Left kidney (tissue), 2 donors: ENCODE results near the gene DNAH8. TPM values are rescaled to one million over a fixed set of nuclear protein-coding genes. Genes with fewer than 3 reads are reported as not detected.
"Not testable (repeated sequence)": the region's sequence is repeated elsewhere in the genome, so short reads cannot be mapped to it uniquely, and the experiment has no call there.

Experiments
- DNase-seq: peaks from one replicate; pipeline ENCODE4 v3.0.0-alpha.2; 2013
- polyA plus RNA-seq: library from polyadenylated mRNA; unstranded; fragments of 120-200 nt; gene quantifications from one replicate; pipeline ENCODE4 v1.2.1, GENCODE V29; 2013; ENCODE audit not compliant: insufficient read length

DNAH8 gene
- polyA plus RNA-seq, 1 donor: 0.90 TPM

DNA sequence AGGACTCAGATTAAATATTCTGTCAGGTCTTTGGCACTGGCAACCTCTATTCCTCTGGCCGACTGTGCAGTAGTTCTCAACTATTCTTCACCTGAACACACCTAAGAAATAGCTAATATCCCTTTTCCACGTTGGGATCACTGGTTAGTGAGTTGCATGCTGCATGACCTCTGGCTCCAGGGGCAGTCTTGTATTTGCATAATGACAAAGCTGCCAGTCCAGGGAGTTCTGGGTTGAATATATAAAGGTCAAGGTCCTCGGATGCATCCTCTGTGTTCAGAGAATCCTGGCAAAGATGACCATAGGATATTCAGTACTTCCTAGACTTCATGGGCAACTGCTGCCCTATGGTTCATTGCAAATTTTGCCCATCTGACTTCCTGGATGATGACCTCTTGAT, 131.2 kb downstream of the DNAH8 start:
- DNase-seq: no peak

DNA sequence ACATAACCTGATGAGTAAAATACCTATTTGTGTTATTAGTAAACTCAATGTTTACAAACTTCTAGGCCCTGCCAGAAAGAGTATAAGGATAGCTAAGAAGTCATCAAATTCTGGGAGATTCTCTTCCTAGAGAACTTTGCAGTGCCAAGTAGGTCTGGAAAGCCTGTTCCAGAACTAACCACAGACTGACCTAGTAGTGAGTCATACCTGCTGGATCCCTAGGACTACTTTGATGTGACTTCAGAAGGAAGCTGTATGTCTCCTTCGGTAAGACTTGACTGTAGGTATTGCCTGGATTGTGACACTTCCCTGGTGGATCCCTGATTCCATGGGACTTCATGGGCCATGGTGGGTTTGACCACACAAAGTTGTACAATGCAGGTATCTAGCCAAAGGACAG, 131.7 kb downstream of the DNAH8 start:
- no peak for DNase-seq

DNA sequence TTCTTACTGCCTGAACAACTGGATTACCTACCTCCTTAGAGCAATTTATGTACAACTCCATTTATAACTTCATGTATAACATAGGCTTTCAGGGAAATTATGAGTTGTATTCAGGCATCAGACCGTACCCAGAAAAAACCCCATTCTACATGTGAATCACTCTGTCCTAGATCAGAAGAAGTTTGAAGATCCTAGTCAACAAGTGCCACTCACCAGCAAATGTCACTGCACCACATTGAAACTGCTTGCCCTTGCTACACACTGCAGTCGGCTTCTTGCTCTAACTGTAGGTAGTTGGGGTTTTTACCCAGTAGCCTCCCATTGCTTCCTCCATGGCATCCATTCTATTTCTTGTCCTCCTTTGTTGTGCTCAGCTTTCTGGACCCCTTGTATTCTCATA, 132.4 kb downstream of the DNAH8 start:
- DNase-seq: no peak

DNA sequence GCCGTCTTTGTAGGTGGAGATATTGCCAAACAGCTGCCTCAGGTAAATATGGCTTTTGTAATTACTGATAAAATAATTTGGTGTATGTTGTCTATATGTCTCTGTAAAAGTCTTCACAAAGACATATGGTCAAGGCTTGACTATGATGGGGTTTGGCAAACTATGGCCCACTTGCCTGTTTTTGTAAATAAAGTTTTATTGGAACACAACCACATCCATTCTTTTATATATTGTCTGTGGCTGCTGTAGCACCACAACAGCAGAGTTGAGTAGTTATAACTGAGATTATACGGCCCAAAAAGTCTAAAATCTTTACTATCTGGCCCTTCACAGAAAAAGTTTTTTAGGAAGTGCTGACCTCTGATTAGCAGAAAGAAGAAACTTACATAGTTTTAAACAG, 133.6 kb downstream of the DNAH8 start:
- no peak for DNase-seq

DNA sequence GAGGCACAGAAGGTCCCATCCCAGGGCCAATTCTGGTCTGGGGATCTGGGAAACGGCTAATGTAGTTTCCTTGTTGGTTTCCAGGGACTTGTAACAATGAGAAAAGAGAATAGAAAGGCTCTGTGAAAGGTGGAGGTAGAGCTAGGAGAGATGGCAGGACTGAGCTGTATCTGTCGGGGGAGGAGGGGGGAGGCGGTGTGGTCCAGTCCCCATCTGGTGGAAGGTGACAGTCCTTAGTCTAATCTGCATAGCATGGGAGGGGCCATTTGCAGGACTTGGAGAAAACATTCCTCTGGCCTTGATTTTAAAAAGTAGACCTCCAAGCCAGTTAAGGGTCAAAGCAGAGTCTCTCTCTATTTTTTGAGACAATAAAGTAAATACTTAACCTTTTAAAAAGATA, 137.1 kb downstream of the DNAH8 start:
- DNase-seq: no peak

DNA sequence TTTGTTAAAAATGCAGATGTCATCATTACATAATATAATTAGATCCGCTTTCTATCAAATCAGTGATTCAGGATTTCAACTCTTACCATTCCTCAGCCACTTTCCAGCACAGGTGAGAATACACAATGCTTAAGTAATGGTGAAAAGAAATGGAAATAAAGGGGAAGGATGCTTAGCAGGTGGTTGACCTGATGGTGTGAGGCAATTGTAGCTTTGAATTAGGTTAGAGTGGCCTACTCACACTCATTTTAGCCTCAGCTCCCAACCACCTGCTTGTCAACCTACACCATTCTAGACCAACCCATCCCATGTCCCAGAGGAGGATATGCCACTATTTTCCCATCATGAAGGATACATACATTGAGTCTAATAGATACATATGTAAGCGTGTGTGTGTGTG, 138.1 kb downstream of the DNAH8 start:
- no peak for DNase-seq

DNA sequence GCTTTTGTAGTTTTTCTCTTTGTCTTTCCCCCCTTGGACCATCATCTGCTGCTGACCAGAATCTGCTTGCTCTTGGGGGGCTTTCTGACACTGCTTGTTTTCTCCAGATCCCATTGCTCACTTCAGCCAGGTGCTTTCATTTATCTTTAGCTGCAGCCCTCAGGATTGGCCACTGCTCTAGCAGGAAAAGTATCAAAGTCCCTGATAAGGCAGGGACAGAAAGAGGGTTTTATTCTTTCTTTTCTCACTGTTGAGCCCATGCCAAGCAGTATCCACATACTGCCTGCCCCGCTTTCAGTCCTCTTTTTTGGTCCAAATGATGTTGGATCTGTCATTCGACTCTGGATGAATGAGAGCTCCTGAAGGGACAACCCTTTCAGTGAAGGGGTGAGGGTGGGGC, 141.4 kb downstream of the DNAH8 start:
- DNase-seq: no peak

DNA sequence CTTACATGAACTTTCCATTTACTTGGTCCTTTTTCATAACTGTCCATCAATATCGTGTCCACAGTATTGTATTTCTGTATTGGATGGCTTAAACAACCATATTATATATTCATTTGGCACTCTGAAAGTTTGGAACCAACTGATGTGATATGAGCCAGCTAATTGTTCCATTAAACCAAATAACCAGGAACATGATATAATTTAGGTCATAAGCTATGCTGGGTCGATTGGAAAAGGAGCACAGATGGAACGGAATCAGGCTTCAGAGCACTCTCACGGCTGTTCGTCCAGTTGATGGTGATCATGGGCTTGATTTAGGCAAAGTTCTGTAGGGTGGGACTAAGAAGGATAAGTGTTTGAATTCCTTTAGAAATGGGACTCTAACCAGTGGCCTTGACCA, 142.7 kb downstream of the DNAH8 start:
- DNase-seq: no peak

DNA sequence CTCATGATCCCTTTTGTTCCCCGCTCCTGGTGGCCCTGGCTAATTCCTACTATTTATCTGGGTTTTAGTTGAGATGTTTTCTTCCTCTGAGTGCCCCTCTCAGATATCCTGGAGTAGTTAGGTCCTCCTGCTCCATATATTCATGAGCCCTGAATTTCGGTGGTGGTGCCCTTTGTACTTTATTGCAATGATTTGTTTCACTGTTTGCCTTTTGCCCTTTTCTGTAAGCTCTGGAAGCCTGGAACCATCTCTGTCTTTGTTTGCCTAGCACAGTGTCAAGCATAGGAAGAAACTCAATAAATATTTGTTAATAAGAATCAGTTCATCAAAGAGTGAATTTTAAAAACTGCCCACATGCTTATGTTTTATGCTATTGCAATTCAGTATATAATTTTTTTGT, 144.9 kb downstream of the DNAH8 start:
- DNase-seq: no peak

DNA sequence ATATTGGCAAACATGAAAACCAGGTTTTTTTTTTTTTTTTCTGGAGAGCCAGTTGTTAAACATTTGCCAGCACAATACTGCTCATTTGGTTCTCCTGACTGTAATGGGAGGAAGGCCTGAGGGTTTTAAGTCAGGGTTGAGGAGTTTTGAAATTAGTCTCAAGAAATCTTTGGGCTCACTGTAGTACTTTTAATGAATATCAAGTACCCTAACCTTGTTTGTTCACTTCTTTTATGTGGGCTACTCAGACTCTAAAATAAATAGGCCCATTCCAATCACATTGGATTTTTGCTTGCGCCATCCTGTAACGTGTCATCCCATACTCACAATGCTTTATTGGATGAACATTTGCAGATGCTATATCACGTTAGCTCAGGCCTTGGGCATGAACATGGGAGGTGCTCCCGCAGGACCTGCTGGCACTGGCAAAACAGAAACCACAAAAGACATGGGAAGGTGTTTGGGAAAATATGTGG, 146.9 kb downstream of the DNAH8 start:
- DNase-seq: peak; percentile 33

DNA sequence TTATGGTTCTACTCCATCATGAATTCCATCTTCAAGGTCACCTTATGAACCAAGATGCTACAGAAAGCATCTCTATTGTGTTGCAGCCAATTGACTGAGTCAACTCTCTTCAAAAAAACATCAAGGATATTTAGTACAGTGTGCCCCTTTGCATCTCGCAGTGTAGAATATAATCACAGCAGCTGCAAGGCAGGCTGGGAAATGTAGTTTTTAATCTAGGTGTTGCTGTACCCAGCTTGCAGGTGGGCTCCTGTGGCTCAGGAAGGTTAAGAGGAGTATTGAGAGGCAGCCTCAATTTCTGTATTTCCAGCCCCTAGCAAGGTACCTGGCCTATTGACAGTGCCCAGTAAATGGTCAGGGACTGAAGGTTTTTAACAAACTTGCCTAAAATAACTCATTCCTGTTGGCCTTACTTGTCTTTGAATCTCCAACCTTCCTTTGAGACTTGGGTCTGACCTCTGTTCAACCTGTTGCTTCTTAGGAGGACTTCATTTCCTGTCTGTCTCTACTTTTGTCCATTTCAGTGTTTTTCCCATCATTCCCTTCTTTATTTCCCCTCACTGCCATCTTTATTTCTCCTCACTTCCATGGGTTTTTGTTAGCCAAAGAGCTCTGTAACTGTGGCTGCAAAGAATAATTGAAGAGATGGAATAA, 150.5 kb downstream of the DNAH8 start:
- DNase-seq: no peak

DNA sequence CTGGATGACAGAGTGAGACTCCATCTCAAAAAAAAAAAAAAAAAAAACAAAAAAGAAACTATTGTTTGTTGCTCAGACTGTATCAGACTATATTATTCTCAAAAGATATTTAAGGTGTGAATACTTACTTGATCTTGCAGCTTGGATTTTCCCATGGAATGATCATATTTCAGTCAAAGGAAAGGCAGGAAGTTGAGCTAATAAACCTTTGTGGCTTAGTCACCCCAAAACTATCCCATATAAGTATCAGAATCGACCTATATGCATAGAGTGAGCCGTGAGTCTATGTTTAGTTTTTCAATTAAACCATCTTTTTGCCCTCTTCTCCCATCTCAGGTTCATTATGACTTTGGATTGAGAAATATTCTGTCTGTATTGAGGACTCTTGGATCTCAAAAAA, 152.6 kb downstream of the DNAH8 start:
- no peak for DNase-seq

DNA sequence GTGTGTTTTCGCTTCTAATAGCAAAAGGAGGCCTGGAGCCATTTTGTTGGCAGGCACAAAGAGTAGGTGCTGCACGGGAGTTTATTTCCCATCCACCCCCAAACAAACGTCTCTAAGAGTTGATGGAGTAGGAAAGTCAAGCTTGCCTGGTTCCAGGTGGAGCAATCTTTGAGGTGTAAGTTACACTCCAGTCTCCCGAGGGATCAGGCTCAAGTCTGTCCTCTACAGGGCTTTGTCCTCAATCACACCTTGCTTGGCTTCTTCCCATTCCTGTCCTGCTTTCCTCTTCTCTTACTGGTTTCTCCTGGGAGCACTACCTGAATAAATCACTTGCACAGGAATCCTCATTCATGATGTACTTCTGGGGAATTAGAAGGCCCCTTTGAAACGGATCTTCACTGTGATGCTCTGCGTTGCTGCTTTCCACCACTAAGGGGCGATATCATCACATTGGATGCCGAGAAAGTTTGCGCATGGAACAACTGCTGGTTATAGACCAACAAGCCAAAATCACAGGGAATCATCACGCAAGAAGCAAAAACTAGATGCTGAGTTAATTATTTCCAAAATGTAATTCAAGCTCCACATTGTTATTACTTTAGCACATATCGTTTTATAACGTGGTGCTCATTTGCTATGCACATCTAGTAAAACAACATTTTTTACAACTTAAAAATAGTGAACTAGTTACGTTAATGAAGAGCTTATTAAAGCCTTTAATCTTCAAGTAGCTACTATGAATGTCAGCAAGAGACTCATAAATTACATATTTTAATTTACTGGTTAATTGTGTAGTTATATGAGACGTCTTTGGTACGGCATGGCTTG, 156.8 kb downstream of the DNAH8 start:
- peak; percentile 73 for DNase-seq

DNA sequence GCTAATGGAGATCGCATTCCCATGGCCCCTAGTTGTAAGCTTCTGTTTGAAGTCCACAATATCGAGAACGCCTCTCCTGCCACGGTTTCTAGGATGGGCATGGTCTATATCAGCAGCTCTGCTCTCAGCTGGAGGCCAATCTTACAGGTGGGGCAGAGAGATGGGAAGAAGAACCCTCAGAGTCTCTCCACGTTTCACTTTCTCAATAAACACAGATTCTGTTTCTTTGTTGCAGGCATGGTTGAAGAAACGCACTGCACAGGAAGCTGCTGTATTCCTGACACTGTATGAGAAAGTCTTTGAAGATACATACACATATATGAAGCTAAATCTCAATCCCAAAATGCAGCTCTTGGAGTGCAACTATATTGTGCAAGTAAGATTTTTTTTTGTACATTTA, 157.9 kb downstream of the DNAH8 start:
- no peak for DNase-seq

DNA sequence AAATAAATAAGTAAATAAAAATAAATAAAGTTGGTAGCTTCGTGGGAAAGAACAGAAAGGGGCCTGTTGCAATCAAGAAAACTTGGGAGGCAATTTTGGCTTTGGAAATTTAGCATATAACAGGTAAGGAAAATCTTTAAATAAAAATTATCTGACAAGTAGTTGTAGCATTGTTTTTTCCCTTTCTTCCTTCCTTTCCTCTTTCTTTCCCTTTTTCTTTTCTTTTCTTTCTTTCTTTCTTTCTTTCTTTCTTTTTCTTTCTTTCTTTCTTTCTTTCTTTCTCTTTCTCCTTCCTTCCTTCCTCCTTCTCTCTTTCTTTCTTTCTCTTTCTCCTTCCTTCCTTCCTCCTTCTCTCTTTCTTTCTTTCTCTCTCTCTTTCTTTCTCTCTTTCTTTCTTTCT, 158.7 kb downstream of the DNAH8 start:
- not testable (repeated sequence) for DNase-seq

DNA sequence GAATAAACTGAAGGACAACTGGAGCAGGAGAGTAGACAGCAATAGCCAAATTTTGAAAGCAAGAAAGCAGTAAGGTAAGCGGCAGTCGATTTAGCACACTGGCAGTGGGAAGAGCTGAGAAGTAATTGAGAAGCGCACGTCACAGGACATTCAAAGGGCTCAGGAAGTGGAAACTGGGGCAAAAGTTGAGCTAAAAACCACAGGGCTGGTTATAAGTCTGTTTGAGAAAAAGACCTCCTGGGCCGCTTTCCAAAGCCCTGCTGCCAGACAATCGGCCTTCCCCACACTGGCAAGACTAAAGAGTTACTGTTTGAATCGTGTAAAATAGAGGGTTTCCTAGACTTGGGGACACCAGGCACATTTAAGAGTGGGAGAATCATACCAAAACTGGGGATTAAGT, 161.4 kb downstream of the DNAH8 start:
- DNase-seq: no peak

DNA sequence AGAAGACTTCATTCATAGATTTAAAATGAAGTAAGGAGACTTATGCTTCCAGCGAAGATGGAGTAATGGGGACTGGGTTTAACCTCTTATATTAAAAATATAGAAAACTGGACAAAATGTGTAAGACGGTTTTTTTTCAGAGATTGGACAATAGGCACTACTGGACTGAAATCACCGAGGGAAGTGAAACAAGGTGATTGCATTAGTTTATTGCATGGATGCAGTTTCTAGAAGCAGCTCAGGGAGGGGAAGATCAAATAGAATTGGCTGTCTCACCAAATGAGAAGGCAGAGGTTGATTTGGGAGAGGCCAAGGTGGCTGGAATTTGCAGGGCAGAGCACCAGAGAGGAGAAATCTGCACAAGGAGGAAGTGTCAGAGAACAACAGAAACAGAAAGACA, 162.6 kb downstream of the DNAH8 start:
- no peak for DNase-seq

DNA sequence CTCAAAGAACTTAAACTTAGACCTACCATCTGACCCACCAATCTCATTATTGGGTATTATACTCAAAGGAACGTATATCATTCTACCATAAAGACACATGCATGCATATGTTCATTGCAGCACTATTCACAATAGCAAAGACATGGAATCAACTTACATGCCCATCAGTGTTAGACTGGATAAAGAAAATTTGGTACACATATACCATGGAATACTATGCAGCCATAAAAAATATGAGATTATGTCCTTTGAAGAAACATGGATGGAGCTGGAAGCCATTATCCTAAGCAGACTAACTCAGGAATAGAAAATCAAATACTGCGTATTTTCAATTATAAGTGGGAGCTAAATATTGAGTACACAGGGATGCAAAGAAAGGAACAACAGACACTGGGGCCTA, 167.0 kb downstream of the DNAH8 start:
- DNase-seq: no peak

DNA sequence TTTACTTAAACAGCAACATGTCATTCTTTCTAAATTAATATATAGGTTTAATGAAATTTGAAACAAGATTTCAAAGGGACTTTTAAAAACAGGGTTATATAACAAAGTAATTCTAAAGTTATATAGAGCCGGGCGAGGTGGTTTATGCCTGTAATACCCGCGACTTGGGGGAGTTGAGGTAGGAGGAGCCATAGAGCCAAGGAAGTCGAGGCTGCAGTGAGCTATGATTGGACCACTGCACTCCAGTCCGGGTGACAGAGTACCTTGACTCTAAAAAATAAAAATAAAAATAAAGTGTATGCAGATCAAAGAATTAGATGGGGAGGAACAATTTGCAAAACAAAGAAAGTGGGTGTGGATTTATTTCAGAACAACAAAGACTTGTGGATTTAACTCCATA, 182.4 kb downstream of the DNAH8 start:
- no peak for DNase-seq

DNA sequence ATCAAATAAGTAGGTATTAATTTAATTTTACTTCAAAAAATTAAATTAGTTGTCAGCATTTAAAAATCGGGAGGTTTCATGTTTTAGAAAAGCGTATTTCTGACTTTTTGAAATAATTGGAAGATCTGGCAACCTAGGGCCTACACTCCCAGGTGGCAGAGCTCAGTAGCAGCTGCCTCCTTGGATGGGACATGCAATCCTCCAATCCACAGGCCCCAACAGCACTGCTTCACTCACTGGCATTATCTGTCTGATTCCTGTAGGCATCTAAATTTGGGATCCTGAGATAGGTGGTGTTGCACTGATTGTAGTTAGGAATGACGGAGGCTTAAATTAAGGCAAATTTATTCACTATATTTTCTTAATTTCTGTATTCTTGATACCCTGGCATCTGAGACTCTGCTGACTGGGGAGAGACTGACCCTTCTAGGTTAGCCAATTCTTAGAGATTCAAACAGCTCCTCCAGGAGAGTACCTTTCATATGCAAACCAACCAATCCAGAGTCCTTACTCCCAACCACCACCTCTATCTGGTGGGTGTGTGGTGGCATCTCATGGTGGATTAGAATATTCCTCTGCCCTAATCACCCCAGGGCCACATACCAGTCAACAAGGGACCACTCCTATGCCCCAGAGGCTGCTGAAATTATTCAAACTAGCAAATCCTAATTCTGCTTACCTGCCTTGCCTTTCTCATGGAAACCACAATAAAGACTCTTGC, 186.9 kb downstream of the DNAH8 start:
- DNase-seq: no peak

DNA sequence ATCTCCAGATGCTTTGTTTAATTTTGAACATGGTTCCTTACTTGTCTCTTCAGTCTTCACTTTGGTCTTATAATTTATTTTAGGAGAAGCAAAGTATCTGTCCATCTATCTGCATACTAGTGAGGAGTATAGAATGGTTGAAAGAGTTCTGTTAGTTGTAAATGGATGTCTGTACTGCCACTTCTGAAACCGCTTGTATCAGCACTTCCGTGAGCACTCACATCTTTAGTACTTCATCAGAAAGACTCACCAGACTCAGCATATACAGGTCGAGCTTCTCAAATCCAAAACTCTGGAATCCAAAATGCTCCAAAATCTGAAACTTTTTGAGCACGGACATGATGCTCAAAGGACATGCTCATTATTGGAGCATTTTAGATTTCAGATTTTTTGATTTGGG, 191.5 kb downstream of the DNAH8 start:
- DNase-seq: no peak

DNA sequence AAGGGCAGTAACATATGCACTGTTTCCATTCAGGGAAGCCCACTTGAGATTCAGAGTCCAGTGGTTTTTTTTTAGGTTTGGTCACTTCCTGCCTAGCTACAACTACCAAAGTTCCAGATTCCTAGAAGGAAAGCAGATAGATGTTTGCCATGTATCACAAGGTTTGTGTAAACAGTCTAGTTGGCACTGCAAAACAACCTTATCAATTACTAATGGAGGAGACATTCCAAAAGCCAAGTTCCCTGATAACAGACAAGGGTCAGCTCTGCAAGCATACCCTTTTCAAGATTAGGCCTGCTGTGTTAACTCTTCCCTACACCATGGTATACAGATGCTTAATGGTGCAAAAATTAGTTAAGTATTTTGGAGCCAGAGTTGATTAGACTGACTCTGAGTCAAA, 192.2 kb downstream of the DNAH8 start:
- DNase-seq: no peak
